Activated naive CD4-positive, alpha-beta T cell treated with anti-CD3 and anti-CD28 coated beads for 36 hours (primary cell): ENCODE measurements around the gene ZRANB3. TPM values are rescaled to one million over a fixed set of nuclear protein-coding genes. Genes with fewer than 3 reads are reported as not detected.
"Not testable (repeated sequence)": the region's sequence is repeated elsewhere in the genome, so short reads cannot be mapped to it uniquely, and the experiment has no call there.

ENCODE experiments used
- CTCF ChIA-PET: fragments of 350-600 bp; sonication (Branson Sonifier 250); formaldehyde crosslinking; loops from one replicate; lab custom pipeline; 2021; ENCODE audit warnings: antibody characterized with exemption; lab: Charles Lee
- DNase-seq: peaks from one replicate; pipeline ENCODE4 v3.0.0-alpha.2; 2020
- H3K27ac Mint-ChIP-seq: one replicate; pipeline ENCODE4 v1.8.0; 2021; ENCODE audit warnings: mild to moderate bottlenecking, mixed read lengths
- H3K27me3 Mint-ChIP-seq: one replicate; pipeline ENCODE4 v1.8.0; 2021; ENCODE audit warnings: low read depth, mixed read lengths
- H3K36me3 Mint-ChIP-seq: one replicate; pipeline ENCODE4 v1.8.0; 2021; ENCODE audit warnings: low read depth, mixed read lengths
- H3K4me1 Mint-ChIP-seq: one replicate; pipeline ENCODE4 v1.8.0; 2021; ENCODE audit warnings: low read depth, mixed read lengths
- H3K4me3 Mint-ChIP-seq: one replicate; pipeline ENCODE4 v1.8.0; 2021; ENCODE audit warnings: mild to moderate bottlenecking, moderate library complexity, mixed read lengths
- H3K9me3 Mint-ChIP-seq: one replicate; pipeline ENCODE4 v1.8.0; 2021; ENCODE audit warnings: mixed read lengths
- intact Hi-C: fragments of 100-400 bp; cut with micrococcal nuclease; formaldehyde crosslinking; loops from one replicate; pipeline ENCODE4 v1.15.1; 2023
- total RNA-seq, 2 experiments: library from RNA; stranded (reverse); gene quantifications; one replicate each; pipeline ENCODE4 v1.2.3, GENCODE V29; 2021

ZRANB3 gene
- total RNA-seq, 2 experiments from 2014 or later = 18.5 to 18.9 TPM

DNA sequence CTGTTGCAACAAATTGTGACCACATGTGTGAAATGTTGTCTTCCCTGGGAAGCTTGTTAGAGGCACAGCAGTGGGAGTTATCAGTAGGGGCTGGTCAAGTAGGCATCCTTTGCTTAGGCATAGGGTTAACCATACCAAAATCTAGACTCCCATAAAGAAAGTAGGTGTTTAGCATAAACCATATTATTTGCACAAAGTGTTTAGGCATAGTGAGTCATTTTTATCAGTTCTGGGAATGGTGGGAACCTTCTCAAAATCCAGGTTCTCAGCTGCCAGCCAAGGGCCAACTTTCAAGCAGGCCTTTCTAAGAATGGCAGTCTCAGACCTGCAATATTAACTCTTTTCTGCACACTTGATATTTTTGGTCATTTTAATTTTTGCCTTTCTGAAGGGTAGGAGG, 390.4 kb downstream of the ZRANB3 start:
- Mint-ChIP-seq H3K4me1 (peaks cover 5% of the 10 kb centered on the region), H3K4me3 (no peak overlapping the region), H3K36me3 (peaks cover 71% of the 10 kb centered on the region), H3K9me3 (peaks cover 9% of the 10 kb centered on the region), H3K27me3 (no peaks in the 10 kb centered on the region), H3K27ac (no peak overlapping the region)
- no peak for DNase-seq
- CTCF ChIA-PET = interaction anchor here (1.0 kb wide), 1 partner anchor 98 kb away, joined by 4 read pairs; no protein-coding TSS in a partner anchor
- intact Hi-C loops = no loop called here

- no peaks in the 10 kb centered on the region for H3K27me3 Mint-ChIP-seq
- H3K36me3 Mint-ChIP-seq = peaks cover 51% of the 10 kb centered on the region
- peaks cover 9% of the 10 kb centered on the region for H3K4me1 Mint-ChIP-seq
- DNase-seq = no peak
- no peaks in the 10 kb centered on the region for H3K9me3 Mint-ChIP-seq
- H3K27ac Mint-ChIP-seq = no peak overlapping the region
- CTCF ChIA-PET = interaction anchor here (1.4 kb wide), 1 partner anchor 128 kb away, joined by 4 read pairs; no protein-coding TSS in a partner anchor
- H3K4me3 Mint-ChIP-seq = no peak overlapping the region
- intact Hi-C loops = no loop called here
Measured at GRCh38 chr2:135132314-135132713, 398.7 kb downstream of the ZRANB3 start.

GRCh38 chr2:135130751-135131150, 400.3 kb downstream of the ZRANB3 start:
- Mint-ChIP-seq H3K4me1 (peaks cover 9% of the 10 kb centered on the region), H3K9me3 (no peaks in the 10 kb centered on the region), H3K27me3 (no peaks in the 10 kb centered on the region), H3K27ac (no peak overlapping the region), H3K4me3 (no peak overlapping the region), H3K36me3 (peaks cover 45% of the 10 kb centered on the region)
- DNase-seq = no peak
- intact Hi-C loops = no loop called here
- CTCF ChIA-PET = interaction anchor here (1.2 to 1.4 kb wide), 2 partner anchors 9 to 127 kb away, joined by 3 to 4 read pairs; no protein-coding TSS in a partner anchor

DNA sequence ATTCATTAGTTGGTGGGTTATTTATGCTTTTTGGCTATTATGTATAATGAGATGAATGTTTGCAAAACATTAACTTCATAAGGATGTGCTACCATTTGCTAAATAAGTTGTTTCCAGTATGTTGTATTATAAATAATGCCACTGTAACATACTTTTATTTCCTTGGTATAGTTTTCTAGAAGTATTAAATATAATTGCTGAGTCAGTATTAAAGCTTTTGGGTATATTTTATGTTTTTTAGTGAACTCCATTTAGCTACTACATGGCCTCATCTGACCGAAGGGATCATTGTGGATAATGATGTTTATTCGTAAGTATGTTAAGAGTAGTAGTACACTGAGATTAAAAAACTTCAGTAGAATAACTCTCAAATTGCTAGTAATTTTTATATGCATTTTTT, 405.1 kb downstream of the ZRANB3 start:
- peaks cover 31% of the 10 kb centered on the region for H3K36me3 Mint-ChIP-seq
- H3K9me3 Mint-ChIP-seq = no peaks in the 10 kb centered on the region
- no peak overlapping the region for H3K4me3 Mint-ChIP-seq
- peak overlapping the region; percentile 62 for H3K27ac Mint-ChIP-seq
- no peak for DNase-seq
- intact Hi-C loops = no loop called here
- CTCF ChIA-PET = interaction anchor here (0.7 kb wide), 1 partner anchor 1279 kb away, joined by 3 read pairs; no protein-coding TSS in a partner anchor
- no peaks in the 10 kb centered on the region for H3K27me3 Mint-ChIP-seq
- H3K4me1 Mint-ChIP-seq = peaks cover 3% of the 10 kb centered on the region

DNA sequence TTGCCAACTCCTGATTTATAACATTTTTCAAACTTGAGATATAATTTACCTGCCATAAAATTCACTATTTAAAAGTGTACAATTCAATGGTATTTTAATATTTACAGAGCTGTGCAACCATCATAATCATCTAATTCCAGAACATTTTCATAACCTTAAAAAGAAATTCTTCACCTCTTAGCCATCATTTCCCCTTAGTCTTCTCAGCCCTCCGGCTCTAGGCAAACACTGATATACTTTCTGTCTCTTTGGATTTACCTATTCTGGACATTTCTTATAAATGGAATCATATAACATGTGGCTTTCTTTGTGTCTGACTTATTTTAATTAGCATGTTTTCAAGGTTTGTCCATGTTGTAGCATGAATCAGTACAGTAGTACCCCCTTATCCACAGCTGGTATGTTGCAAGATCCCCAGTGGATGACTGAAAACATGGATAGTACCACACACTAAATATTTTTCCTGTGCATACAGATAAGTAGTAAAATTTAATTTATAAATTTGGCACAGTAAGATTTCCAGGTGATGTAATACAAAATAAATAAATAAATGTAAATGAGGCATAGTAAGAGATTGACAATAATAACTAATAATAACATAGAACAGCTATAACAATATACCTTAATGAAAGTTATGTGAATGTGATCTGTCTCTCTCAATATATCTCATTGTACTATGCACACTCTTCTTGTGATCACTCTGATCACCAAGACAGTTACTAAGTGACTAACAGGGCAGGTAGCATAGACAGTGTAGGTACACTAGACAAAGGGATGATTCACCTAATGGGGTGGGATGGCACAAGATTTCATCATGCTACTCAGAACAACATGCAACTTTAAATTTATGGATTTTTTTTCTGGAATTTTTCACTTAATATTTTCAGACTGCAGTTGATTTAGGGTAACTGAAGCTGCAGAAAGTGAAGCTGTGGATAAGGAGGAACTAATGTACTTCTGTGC, 405.8 kb downstream of the ZRANB3 start:
- Mint-ChIP-seq H3K27ac (peak overlapping the region; percentile 62), H3K27me3 (no peaks in the 10 kb centered on the region), H3K4me1 (peaks cover 4% of the 10 kb centered on the region), H3K4me3 (no peak overlapping the region), H3K36me3 (peaks cover 31% of the 10 kb centered on the region), H3K9me3 (no peaks in the 10 kb centered on the region)
- no peak for DNase-seq
- intact Hi-C loops = no loop called here
- CTCF ChIA-PET = no interaction called here

GRCh38 chr2:135121658-135122039, 409.4 kb downstream of the ZRANB3 start:
- H3K27me3 Mint-ChIP-seq, H3K4me3 Mint-ChIP-seq, H3K4me1 Mint-ChIP-seq, intact Hi-C loops, H3K27ac Mint-ChIP-seq, DNase-seq, H3K9me3 Mint-ChIP-seq: not testable (repeated sequence)
- H3K36me3 Mint-ChIP-seq = peaks cover 22% of the 10 kb centered on the region
- CTCF ChIA-PET = interaction anchor here (0.7 to 0.9 kb wide), 2 partner anchors 10 to 75 kb away, joined by 3 read pairs; partner anchors contain the start of gene MAP3K19

DNA sequence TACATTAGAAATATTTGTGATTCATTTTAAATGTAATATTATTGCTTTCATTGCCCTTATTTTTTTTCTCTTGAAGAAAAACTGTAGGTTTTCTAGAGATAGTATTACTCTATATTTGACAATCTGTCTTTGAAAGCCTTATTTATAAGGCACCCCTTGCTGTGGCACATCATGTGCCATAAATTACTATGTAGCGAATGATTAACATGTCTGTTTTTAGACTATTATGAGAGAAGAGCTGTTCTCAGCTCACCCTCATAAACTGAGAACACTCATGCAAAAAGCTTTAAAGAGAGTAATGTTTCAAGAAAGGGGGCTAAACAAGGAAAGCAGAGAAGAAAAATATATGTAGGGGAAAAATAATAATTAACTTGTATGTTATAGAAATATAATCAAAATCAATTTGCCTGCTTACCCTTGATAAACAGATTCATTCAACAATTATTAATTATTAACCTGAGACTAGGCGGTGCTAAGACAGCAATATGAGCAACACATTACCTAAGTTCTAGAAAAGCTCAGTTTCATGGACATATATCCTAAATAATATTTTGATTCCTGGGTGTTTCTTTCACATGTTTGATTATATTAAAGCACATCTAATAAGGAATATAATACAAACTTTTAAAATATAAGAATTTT, 409.9 kb downstream of the ZRANB3 start:
- intact Hi-C loops = no loop called here
- Mint-ChIP-seq H3K36me3 (peaks cover 22% of the 10 kb centered on the region), H3K9me3 (no peaks in the 10 kb centered on the region), H3K4me1 (peaks cover 4% of the 10 kb centered on the region), H3K27me3 (no peaks in the 10 kb centered on the region), H3K4me3 (no peak overlapping the region), H3K27ac (no peak overlapping the region)
- CTCF ChIA-PET = interaction anchor here (0.7 to 0.9 kb wide), 2 partner anchors 10 to 74 kb away, joined by 3 read pairs; partner anchors contain the start of gene MAP3K19
- DNase-seq = no peak

GRCh38 chr2:135119582-135119981, 411.4 kb downstream of the ZRANB3 start:
- Mint-ChIP-seq H3K27me3 (no peaks in the 10 kb centered on the region), H3K4me3 (no peak overlapping the region), H3K4me1 (peaks cover 1% of the 10 kb centered on the region), H3K36me3 (peaks cover 17% of the 10 kb centered on the region), H3K9me3 (no peaks in the 10 kb centered on the region), H3K27ac (no peak overlapping the region)
- intact Hi-C loops = no loop called here
- DNase-seq = no peak
- CTCF ChIA-PET = no interaction called here

DNA sequence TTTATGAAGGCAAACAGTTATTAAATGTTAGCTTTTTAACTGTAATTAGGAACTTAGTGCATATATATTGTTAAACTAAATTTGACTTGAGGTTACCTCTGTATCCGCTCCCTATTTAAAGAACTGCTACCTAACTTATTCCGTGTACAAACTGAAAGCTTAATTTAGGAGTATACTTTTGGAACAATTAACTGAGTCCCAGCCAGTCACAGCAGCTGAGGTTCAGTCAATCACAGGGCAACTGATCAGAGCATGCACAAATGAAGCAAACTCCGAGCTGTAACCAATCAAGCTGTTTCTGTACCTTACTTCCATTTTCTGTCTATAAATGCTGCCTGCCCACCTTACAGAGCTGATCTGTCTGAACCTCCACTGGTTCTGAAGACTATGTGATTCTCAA, 417.7 kb downstream of the ZRANB3 start:
- H3K4me3 Mint-ChIP-seq = no peak overlapping the region
- H3K9me3 Mint-ChIP-seq = no peaks in the 10 kb centered on the region
- CTCF ChIA-PET = no interaction called here
- no peaks in the 10 kb centered on the region for H3K4me1 Mint-ChIP-seq
- H3K27me3 Mint-ChIP-seq = no peaks in the 10 kb centered on the region
- peaks cover 17% of the 10 kb centered on the region for H3K36me3 Mint-ChIP-seq
- intact Hi-C loops = no loop called here
- H3K27ac Mint-ChIP-seq = no peak overlapping the region
- no peak for DNase-seq

- H3K9me3 Mint-ChIP-seq, H3K27ac Mint-ChIP-seq, intact Hi-C loops, CTCF ChIA-PET, H3K4me3 Mint-ChIP-seq, DNase-seq, H3K27me3 Mint-ChIP-seq: not testable (repeated sequence)
- Mint-ChIP-seq H3K4me1 (peaks cover 10% of the 10 kb centered on the region), H3K36me3 (peaks cover 49% of the 10 kb centered on the region)
Measured at GRCh38 chr2:135105513-135106316, 425.3 kb downstream of the ZRANB3 start.

- Mint-ChIP-seq H3K27me3 (no peaks in the 10 kb centered on the region), H3K27ac (peak overlapping the region; percentile 8), H3K4me1 (peaks cover 19% of the 10 kb centered on the region), H3K36me3 (peaks cover 56% of the 10 kb centered on the region), H3K4me3 (no peak overlapping the region), H3K9me3 (peaks cover 9% of the 10 kb centered on the region)
- CTCF ChIA-PET = no interaction called here
- DNase-seq = no peak
- intact Hi-C loops = no loop called here
Measured at GRCh38 chr2:135103843-135104242, 427.2 kb downstream of the ZRANB3 start.
